Measurements from ENCODE around the gene GPER1.
"Not testable (repeated sequence)": the region's sequence is repeated elsewhere in the genome, so short reads cannot be mapped to it uniquely, and the experiment has no call there.

Gene GPER1

DNA sequence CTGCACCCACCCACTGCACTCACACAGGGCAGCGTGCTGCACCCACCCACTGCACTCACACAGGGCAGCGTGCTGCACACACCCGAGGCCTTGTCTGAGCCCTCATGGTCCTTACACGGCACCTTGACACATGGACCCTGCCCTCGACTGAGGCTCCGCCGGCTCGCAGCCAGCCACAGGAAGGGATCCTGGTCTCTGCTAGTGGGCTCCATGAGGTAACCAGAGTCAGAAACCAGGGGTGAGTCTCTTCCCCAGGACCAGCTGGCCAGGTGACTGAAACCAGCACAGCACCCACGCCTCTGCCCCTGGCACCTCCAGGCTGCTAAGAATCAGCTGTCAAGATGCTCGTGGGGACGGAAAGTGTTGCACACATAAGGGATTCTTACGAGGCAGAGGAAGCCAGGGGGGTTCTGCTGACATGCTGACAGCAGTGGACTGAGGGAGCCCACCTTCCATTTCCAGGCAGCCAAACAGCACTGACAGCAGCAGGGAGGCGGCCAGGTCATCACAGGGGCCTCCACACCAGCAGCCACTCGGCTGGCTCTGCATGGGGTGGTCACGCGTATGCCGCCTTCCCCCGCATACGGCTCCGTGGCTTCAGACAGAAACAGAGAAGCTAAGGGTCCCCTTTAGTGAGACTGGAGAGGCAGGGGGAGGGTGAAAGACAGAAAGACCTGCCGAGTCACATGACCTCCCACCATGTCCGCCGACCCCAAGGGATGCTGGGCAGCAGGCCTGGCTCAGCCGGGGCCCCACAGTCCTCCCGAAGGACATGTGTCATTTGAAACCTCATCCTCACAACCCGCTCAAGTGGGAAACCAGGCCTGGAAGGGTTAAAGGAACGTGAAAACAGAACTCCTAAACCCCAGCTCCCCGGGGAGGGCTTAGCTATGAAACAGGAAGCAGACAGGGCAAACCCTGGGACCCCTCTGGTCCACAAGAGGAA, 34.2 kb downstream of the GPER1 start:
- no peak for DNase-seq

- no peak for DNase-seq
Measured at GRCh38 chr7:1122832-1123501, 35.1 kb downstream of the GPER1 start.

GRCh38 chr7:1123715-1124114, 35.8 kb downstream of the GPER1 start:
- no peak for DNase-seq

DNA sequence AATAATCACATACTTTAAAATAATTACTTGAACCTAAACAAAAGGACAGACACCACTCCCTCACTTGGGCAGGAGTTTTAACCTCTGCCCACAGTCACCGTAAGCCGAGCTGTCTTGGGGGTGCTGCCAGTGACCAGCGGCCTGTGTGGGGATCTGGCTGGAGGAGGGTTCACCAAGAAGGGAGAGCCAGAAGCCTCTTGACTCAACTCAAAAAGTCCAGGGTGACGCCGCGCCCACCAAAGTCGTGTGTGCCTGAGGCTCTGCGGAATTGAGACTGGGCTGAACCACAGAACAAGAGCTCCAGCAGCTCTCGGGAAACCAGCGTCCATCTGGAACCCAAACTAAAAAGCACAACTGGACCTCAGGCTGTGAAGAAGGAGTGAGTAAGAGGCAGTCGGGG, 36.3 kb downstream of the GPER1 start:
- DNase-seq, result no peak

DNA sequence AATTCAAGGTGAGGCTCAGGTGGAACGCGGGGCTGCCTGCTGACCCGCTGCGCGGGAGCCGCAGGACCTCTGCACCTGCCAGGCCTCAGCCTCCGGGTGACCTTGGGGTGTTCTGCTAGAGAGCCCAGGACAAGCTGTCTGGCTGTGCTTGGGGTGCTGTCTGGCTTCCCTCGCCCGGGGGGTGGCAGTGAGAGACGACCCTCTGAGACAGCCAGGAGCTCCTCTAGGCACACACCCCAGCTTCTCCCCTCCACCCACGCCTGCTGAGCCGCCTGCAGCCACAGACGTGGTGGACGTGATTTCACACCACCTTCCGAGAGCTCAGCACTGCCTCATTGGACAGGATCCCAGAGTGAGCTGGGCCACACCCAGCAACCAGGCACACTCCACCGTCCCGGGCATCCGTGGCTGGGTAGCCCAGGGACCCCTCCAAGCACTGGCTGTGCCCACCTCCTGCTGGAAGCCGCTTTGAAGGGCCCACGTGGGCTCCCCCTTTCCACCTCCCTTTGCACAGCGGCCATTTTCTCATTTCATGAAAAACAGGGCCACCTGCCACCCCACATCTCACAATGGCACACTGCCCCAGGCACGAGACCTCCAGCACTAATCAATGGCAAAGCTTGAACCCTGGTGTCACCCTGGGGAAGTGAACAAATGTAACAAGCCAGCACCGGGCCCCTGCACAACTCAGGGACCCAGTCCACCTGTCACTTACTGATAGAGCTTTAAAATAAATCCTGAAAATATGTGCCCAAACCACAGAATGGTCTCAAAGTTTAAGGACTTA, 37.1 kb downstream of the GPER1 start:
- no peak for DNase-seq

DNA sequence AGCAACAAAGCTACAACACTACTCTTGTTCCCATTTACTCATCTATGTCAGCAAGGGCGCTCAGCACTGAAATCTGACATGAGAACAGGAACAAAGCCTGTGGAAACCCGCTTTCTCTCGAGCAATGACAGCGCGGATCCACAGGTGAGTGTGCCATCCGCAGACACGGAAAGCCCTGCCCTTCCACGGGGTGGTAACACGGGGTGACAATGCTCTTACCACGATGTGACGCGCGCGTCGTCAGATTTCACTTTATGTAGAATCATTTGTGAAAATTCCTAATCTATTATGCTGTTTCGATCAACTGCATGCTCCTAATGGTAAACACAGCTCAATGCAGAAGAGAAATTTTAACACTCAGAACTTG, 37.7 kb downstream of the GPER1 start:
- no peak for DNase-seq

DNA sequence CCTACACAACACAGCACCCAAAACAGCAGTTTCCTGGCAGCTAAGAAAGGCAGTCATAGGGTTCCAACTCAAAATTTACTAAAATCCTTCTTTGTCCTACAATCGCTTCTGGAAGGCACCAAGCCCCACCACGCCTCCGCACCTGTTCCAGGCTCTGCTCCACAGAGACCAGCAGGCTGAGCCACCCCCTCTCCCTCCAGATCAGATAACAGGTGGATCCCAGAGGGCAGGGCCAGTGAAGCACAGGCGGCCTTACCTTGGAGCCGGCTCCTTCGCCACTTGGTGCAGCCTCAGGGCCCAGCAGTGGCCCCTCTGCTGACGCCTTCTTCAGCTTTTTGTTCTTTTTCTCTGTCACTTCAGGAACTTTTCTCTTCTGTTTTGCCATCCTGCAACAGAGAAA, 39.1 kb downstream of the GPER1 start:
- DNase-seq, result no peak

DNA sequence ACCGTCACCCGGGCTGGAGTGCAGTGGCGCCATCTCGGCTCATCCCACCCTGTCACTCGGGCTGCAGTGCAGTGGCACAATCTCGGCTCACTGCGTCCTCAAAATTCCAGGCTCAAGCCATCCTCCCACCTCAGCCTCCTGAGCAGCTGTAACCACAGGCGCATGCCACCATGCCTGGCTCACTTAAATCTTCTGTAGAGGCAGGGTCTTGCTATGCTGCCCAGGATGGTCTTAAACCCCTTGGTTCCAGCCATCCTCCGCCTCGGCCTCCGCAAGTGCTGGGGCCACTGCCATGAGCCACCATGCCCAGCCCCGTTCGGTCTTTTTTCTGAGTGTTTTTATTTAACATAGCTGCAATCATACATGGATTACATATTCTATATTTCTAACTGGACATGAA, 41.5 kb downstream of the GPER1 start:
- DNase-seq, result no peak

DNA sequence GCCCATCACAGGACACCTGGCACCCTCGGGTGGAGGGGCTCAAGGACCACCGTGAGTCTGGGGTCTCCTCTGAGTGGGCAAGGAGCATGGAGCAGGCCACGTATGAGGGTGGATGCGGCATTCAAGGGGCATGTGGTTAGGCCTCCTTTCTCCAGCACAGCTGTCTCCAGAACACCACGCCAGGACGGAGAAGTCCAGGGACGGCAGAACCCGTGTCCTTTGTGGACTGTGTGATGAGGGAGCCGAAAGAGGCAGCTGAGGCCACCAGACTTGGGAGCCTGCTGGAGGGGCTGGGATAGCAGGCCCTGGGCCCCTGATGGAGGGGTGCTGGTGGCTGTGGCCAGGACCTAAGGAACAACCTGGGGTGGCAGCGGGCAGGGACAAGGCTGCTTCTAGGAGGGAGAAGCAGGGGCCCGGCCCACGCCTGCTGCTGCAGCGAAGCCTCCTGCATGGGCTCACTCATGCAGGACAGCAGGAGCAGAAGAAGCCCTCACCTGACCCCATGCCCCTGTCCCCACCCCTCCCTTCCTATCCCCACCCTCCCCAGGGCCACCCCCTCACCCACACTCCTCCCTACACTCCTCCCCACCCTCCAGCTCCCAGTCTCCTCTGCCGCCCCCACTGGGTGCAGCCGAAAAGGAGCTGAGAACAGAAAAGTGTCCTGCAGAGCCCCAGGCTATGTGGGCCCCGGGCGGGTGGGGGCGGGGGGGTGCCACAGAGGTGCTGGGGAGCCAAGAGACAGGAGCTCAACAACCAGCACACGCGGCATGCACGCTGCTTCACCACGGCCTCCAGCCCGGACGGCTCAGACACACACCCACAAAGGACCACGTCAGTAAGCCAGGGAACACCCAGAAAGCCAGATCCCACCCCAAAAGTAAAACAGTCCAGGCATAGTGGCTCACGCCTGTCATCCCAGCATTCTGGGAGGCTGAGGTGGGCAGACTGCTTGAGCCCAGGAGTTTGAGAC, 42.4 kb downstream of the GPER1 start:
- no peak for DNase-seq

DNA sequence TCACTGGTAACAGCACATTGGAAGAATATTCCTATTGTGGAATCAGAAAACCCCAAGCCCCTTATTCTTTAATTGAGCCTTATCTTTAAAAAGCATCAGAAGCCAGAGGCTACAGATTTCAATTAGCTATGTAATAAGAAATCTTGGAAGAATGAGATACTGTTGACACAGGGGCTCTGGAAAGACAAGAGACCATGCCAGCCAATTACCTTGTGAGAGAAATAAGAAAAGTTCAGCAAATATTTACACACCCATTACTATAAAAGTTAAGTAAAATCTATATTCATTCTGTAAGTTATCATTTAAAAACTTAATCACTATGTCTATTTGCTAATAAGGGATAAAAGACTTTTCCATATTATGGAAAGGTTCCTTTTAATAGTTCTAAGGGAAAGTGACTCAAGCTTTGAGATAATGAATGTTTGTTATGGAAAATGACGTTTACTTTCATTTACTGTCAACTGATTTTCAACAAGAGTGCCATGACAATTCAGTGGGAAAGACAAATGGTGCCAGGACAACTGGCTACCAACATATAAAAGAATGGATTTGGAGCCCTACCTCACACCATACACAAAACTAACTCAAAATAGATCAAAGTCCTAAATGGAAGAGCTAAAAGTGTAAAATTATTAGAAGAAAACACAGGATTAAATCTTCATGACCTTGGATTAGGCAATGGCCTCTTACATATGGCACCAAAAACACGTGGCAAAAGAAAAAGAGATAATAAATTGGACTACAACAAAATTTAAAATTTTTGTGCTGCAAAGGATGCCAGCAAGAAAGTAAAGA, 43.8 kb downstream of the GPER1 start:
- DNase-seq, result no peak

- no peak for DNase-seq
Measured at GRCh38 chr7:1134951-1135350, 47.0 kb downstream of the GPER1 start.

GRCh38 chr7:1136841-1137516, 49.1 kb downstream of the GPER1 start:
- DNase-seq, result peak in 1 of 5 experiments; percentile 15

DNA sequence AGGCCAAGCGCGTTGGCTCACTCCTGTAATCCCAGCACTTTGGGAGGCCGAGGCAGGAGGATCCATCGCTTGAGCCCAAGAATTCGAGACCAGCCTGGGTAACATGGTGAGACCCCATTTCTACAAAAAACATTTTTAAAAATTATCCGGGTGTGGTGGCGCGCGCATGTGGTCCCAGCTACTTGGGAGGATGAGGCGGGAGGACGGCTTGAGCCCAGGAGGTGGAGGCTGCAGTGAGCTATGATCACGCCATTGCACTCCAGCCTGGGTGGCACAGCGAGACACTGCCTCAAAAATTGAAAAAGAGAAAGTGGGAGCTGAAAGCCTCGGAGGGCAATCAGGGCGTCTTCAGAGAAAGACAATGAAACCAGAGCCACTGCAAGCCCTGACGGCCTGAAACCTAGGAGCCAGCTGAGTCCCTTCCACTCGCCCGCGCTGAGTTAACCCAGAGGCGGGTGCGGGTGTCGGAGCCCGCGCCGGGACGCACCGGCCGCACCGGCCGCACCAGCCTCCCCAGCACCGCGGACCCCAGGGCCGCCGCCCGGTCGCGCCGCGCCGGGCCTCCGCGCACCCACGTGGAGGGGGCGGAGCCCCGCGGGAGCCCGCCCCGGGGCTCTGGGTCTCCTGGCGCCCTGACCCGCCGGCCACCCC, 49.7 kb downstream of the GPER1 start:
- DNase-seq, result no peak

DNA sequence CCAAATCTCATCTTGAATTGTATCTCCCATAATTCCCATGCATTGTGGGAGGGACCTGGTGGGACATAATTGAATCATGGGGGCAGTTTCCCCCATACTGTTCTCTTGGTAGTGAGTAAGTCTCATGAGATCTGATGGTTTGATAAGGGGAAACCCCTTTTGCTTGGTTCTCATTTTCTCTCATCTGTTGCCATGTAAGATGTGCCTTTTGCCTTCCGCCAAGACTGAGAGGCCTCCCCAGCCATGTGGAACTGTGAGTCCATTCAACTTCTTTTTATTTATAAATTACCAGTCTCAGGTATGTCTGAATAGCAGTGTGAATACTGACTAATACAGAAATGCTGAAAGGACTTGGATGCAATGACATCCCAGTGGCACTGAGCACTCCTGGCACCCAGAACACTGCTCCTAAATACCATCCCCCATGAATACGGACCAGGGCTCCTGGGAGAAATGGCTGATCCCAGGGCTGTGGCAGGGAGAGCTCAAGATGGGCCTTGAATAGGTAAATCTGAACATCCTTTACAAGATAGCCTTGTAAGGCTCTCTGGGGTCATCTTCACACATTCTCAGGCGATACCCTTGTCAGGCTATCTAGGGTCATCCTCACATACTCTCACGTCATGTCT, 52.7 kb downstream of the GPER1 start:
- peak in 1 of 5 experiments; percentile 19 for DNase-seq

- no peak for DNase-seq
Measured at GRCh38 chr7:1141651-1142050, 53.7 kb downstream of the GPER1 start.

- no peak for DNase-seq
Measured at GRCh38 chr7:1142051-1142635, 54.2 kb downstream of the GPER1 start.

GRCh38 chr7:1143031-1143430, 55.1 kb downstream of the GPER1 start:
- not testable (repeated sequence) for DNase-seq
